ENCODE data around the gene NUP37.

DNA sequence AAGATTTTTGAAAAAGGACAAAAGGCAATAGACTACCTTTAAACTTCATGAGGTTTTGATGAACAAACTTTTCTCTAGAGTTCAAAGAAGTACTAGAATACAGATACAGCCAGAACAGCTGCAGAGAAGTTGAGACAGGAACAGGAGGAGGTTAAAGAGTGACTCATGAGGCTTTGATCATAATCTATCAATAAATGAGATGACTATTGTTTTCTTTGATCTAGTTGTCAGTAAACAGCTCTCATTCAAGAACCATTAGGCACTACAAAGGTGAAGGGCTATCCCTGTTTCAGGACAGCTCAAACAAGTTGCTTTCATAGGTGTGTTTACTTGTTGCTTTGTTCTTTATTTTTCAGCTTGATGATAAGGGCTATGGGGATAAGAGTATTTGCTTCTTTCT lies 60.6 kb downstream of the NUP37 start:
- no peak for TF ChIP-seq CTCF (IDR thresholded peaks at IDR 0.05)
- TF ChIP-seq POLR2AphosphoS5 (IDR thresholded peaks at IDR 0.05) = no peak
